Smooth muscle cell (in vitro differentiated cells): ENCODE data around the gene FSTL5. TPM values are rescaled to one million over a fixed set of nuclear protein-coding genes. Genes with fewer than 3 reads are reported as not detected.

Source experiments
- DNase-seq: peaks from one replicate; lab custom pipeline; 2025; ENCODE audit not compliant: unreplicated experiment; lab: John Stamatoyannopoulos, UW
- H2AFZ ChIP-seq: fragments of 200-600 bp; sonication (generic); 2 replicates; pipeline ENCODE4 v1.6.0; 2016; ENCODE audit warnings: antibody characterized with exemption, low read depth, mild to moderate bottlenecking
- H3F3A ChIP-seq: fragments of 200-600 bp; sonication (generic); 2 replicates; pipeline ENCODE4 v1.6.0; 2017; ENCODE audit warnings: antibody characterized with exemption, low read depth
- H3K27ac ChIP-seq: fragments of 200-600 bp; sonication (generic); 2 replicates; pipeline ENCODE4 v1.5.1; 2016; ENCODE audit warnings: low read depth, mild to moderate bottlenecking
- H3K27me3 ChIP-seq: fragments of 200-600 bp; sonication (generic); 2 replicates; pipeline ENCODE4 v1.6.1; 2016; ENCODE audit warnings: low read depth, mild to moderate bottlenecking
- H3K36me3 ChIP-seq: fragments of 200-600 bp; sonication (generic); 2 replicates; pipeline ENCODE4 v1.5.1; 2016; ENCODE audit warnings: low read depth
- H3K4me1 ChIP-seq: fragments of 200-600 bp; sonication (generic); 2 replicates; pipeline ENCODE4 v1.5.1; 2016; ENCODE audit warnings: low read depth
- H3K4me2 ChIP-seq: fragments of 200-600 bp; sonication (generic); 2 replicates; pipeline ENCODE4 v1.6.0; 2016; ENCODE audit warnings: mild to moderate bottlenecking
- H3K4me3 ChIP-seq: fragments of 200-600 bp; sonication (generic); 2 replicates; pipeline ENCODE4 v1.5.1; 2016; ENCODE audit warnings: mild to moderate bottlenecking
- H3K79me2 ChIP-seq: fragments of 200-600 bp; sonication (generic); 2 replicates; pipeline ENCODE4 v1.6.0; 2016; ENCODE audit warnings: low read depth, mild to moderate bottlenecking
- H3K9ac ChIP-seq: fragments of 200-600 bp; sonication (generic); 2 replicates; pipeline ENCODE4 v1.6.0; 2016; ENCODE audit warnings: low read depth
- H3K9me3 ChIP-seq: fragments of 200-600 bp; sonication (generic); replicated peaks from 2 replicates; pipeline ENCODE4 v1.5.1; 2016; ENCODE audit warnings: low read depth
- H4K20me1 ChIP-seq: fragments of 200-600 bp; sonication (generic); 2 replicates; pipeline ENCODE4 v1.6.0; 2016; ENCODE audit warnings: low read depth
- WGBS: methylation state at CpG from one replicate; pipeline ENCODE4 v1.1.7; 2016; ENCODE audit warnings: low lambda C conversion rate; 5-methylcytosine and 5-hydroxymethylcytosine counted together
- polyA plus RNA-seq: library from polyadenylated mRNA; unstranded; fragments of >200 nt; fragmentation: Nextera tagmentation; extraction: Ambion mirVana; gene quantifications from 2 replicates; pipeline ENCODE4 v1.2.1, GENCODE V29; 2016
- total RNA-seq: library from RNA; depleted of rRNA; stranded (reverse); fragments of >200 nt; gene quantifications from 2 replicates; pipeline ENCODE4 v1.2.3, GENCODE V29; 2014
- TF ChIP-seq, protein P1 (sequence below): fragments of 200-600 bp; sonication (generic); IDR thresholded peaks from 2 replicates; pipeline ENCODE4 v1.5.1; 2017; ENCODE audit warnings: borderline replicate concordance, mild to moderate bottlenecking, antibody characterized with exemption; ENCODE audit not compliant: insufficient read depth, poor library complexity, severe bottlenecking

Gene FSTL5
- total and polyA plus RNA-seq, 2 experiments from 2014 or later, result 0.04 TPM; not detected in 1

- TF ChIP-seq, protein P1, sequence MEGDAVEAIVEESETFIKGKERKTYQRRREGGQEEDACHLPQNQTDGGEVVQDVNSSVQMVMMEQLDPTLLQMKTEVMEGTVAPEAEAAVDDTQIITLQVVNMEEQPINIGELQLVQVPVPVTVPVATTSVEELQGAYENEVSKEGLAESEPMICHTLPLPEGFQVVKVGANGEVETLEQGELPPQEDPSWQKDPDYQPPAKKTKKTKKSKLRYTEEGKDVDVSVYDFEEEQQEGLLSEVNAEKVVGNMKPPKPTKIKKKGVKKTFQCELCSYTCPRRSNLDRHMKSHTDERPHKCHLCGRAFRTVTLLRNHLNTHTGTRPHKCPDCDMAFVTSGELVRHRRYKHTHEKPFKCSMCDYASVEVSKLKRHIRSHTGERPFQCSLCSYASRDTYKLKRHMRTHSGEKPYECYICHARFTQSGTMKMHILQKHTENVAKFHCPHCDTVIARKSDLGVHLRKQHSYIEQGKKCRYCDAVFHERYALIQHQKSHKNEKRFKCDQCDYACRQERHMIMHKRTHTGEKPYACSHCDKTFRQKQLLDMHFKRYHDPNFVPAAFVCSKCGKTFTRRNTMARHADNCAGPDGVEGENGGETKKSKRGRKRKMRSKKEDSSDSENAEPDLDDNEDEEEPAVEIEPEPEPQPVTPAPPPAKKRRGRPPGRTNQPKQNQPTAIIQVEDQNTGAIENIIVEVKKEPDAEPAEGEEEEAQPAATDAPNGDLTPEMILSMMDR, result no peak
- Histone ChIP-seq H4K20me1 (no peaks in the 10 kb centered on the region), H3K79me2 (no peaks in the 10 kb centered on the region)
These were observed 23.6 kb downstream of the FSTL5 start for GRCh38 chr4:162140051-162140683.

GRCh38 chr4:162139412-162139811, 24.4 kb downstream of the FSTL5 start:
- no peaks in the 10 kb centered on the region for H4K20me1 ChIP-seq
- WGBS, result 75% methylated on average over 2 of the region's 2 CpGs
- H3K9ac ChIP-seq, result no peak overlapping the region
- H3K4me1 ChIP-seq, result no peaks in the 10 kb centered on the region
- H3K9me3 ChIP-seq, result no peaks in the 10 kb centered on the region
- no peaks in the 10 kb centered on the region for H3K79me2 ChIP-seq
- no peaks in the 10 kb centered on the region for H3K36me3 ChIP-seq
- no peak overlapping the region for H2AFZ ChIP-seq
- H3K4me3 ChIP-seq, result no peak overlapping the region
- H3F3A ChIP-seq, result peaks cover 2% of the 10 kb centered on the region
- no peaks in the 10 kb centered on the region for H3K27me3 ChIP-seq
- no peak for DNase-seq
- no peak overlapping the region for H3K4me2 ChIP-seq
- H3K27ac ChIP-seq, result no peak overlapping the region
- TF ChIP-seq, protein P1, result no peak

More at GRCh38 chr4:162140051-162140683, 23.6 kb downstream of the FSTL5 start:
- no peak overlapping the region for H3K4me2 ChIP-seq
- no peaks in the 10 kb centered on the region for H3K4me1 ChIP-seq
- H2AFZ ChIP-seq, result no peak overlapping the region
- H3K4me3 ChIP-seq, result no peak overlapping the region
- H3K9ac ChIP-seq, result no peak overlapping the region
- H3K27ac ChIP-seq, result no peak overlapping the region
- H3K36me3 ChIP-seq, result no peaks in the 10 kb centered on the region
- H3F3A ChIP-seq, result no peaks in the 10 kb centered on the region
- H3K27me3 ChIP-seq, result no peaks in the 10 kb centered on the region
- no peak for DNase-seq
- H3K9me3 ChIP-seq, result no peaks in the 10 kb centered on the region

GRCh38 chr4:162131256-162131655, 32.5 kb downstream of the FSTL5 start:
- Histone ChIP-seq H3K79me2 (no peaks in the 10 kb centered on the region), H3K9ac (no peak overlapping the region), H3K4me3 (no peak overlapping the region), H3K36me3 (no peaks in the 10 kb centered on the region), H3F3A (peaks cover 2% of the 10 kb centered on the region), H3K9me3 (no peaks in the 10 kb centered on the region), H3K27ac (no peak overlapping the region), H3K4me2 (no peak overlapping the region), H4K20me1 (no peaks in the 10 kb centered on the region), H3K4me1 (no peaks in the 10 kb centered on the region), H3K27me3 (no peaks in the 10 kb centered on the region), H2AFZ (no peak overlapping the region)
- TF ChIP-seq, protein P1, result peak; percentile 27
- no peak for DNase-seq
- 63% methylated on average over 2 of the region's 2 CpGs for WGBS

DNA sequence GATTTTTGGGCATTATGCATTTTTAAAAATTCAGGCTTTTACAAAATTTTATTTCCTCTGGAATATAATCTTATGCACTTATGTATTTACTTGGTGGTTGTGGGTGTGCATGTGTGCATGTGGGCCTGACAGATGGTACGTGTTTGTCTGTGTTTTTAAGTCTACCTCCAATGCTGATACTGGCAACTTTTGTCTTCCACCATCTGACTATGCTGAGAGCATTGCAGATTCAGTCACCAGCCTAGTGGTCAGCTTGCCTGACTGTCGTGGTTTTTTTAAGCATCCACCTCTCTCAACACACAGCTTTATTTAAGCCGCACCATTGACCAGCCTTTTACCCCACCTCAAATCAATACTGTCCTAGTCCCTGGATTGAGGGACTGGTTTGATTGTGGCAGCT, 37.1 kb downstream of the FSTL5 start:
- no peaks in the 10 kb centered on the region for H3F3A ChIP-seq
- H3K79me2 ChIP-seq, result no peaks in the 10 kb centered on the region
- no peak overlapping the region for H3K4me2 ChIP-seq
- H3K4me1 ChIP-seq, result no peaks in the 10 kb centered on the region
- no peaks in the 10 kb centered on the region for H3K9me3 ChIP-seq
- H3K4me3 ChIP-seq, result no peak overlapping the region
- DNase-seq, result no peak
- H2AFZ ChIP-seq, result no peak overlapping the region
- H3K9ac ChIP-seq, result no peak overlapping the region
- WGBS, result 82% methylated on average over 3 of the region's 3 CpGs
- H3K27ac ChIP-seq, result no peak overlapping the region
- H4K20me1 ChIP-seq, result no peaks in the 10 kb centered on the region
- H3K27me3 ChIP-seq, result no peaks in the 10 kb centered on the region
- H3K36me3 ChIP-seq, result no peaks in the 10 kb centered on the region
- TF ChIP-seq, protein P1, result no peak
